IMR-90 (cell line): Measurements from ENCODE around the gene NAV2.

ENCODE experiments used
- CHD1 ChIP-seq: IDR thresholded peaks from 2 replicates; pipeline ENCODE4 v1.6.1; 2012; ENCODE audit warnings: low read depth, low read length, improper control_type of control experiment
- CTCF ChIP-seq: conservative IDR thresholded peaks from 2 replicates; pipeline ENCODE4 v1.5.1; 2012; ENCODE audit warnings: mild to moderate bottlenecking, low read depth, low read length, improper control_type of control experiment
- MXI1 ChIP-seq: IDR thresholded peaks from 2 replicates; pipeline ENCODE4 v1.6.1; 2012; ENCODE audit warnings: low read depth, mild to moderate bottlenecking, low read length, moderate library complexity, borderline replicate concordance
- POLR2A ChIP-seq: IDR thresholded peaks from 2 replicates; pipeline ENCODE4 v1.6.1; 2012; ENCODE audit warnings: mild to moderate bottlenecking, low read depth, low read length
- SMC3 ChIP-seq: fragments of 150-350 bp; IDR thresholded peaks from 2 replicates; pipeline ENCODE4 v1.6.1; 2016; ENCODE audit warnings: low read depth, mild to moderate bottlenecking, antibody characterized with exemption, low read length, moderate library complexity
- TF ChIP-seq, protein P1 (sequence below): fragments of 150-350 bp; IDR thresholded peaks from 2 replicates; pipeline ENCODE4 v1.6.1; 2016; ENCODE audit warnings: low read depth, mild to moderate bottlenecking, low read length, moderate library complexity, borderline replicate concordance
- TF ChIP-seq, protein P2 (sequence below): fragments of 150-350 bp; IDR thresholded peaks from 2 replicates; pipeline ENCODE4 v1.6.1; 2017; ENCODE audit warnings: mild to moderate bottlenecking, antibody characterized with exemption, low read length, low read depth

- TF ChIP-seq MXI1 (no peak), POLR2A (no peak), CTCF (no peak), SMC3 (no peak), CHD1 (no peak)
- TF ChIP-seq, protein P1, sequence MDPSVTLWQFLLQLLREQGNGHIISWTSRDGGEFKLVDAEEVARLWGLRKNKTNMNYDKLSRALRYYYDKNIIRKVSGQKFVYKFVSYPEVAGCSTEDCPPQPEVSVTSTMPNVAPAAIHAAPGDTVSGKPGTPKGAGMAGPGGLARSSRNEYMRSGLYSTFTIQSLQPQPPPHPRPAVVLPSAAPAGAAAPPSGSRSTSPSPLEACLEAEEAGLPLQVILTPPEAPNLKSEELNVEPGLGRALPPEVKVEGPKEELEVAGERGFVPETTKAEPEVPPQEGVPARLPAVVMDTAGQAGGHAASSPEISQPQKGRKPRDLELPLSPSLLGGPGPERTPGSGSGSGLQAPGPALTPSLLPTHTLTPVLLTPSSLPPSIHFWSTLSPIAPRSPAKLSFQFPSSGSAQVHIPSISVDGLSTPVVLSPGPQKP = no peak
- TF ChIP-seq, protein P2, sequence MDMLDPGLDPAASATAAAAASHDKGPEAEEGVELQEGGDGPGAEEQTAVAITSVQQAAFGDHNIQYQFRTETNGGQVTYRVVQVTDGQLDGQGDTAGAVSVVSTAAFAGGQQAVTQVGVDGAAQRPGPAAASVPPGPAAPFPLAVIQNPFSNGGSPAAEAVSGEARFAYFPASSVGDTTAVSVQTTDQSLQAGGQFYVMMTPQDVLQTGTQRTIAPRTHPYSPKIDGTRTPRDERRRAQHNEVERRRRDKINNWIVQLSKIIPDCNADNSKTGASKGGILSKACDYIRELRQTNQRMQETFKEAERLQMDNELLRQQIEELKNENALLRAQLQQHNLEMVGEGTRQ = no peak
These were observed 49.4 kb upstream of the NAV2 start for GRCh38 chr11:19663206-19663605.
